Activated CD8-positive, alpha-beta memory T cell treated with anti-CD3 and anti-CD28 coated beads for 36 hours (primary cell): ENCODE results near the gene CARMIL1. TPM values are rescaled to one million over a fixed set of nuclear protein-coding genes. Genes with fewer than 3 reads are reported as not detected.

Experiments
- CTCF ChIA-PET: fragments of 350-600 bp; sonication (Branson Sonifier 250); formaldehyde crosslinking; loops from one replicate; lab custom pipeline; 2021; ENCODE audit warnings: antibody characterized with exemption; lab: Charles Lee
- POLR2A ChIA-PET: fragments of 350-600 bp; sonication (Branson Sonifier 250); formaldehyde crosslinking; loops from one replicate; lab custom pipeline; 2021; ENCODE audit warnings: antibody characterized with exemption; lab: Charles Lee
- total RNA-seq, 2 experiments: library from RNA; stranded (reverse); gene quantifications; one replicate each; pipeline ENCODE4 v1.2.3, GENCODE V29; 2021

CARMIL1 gene
- total RNA-seq, 2 experiments from 2014 or later = 2.0 TPM

DNA sequence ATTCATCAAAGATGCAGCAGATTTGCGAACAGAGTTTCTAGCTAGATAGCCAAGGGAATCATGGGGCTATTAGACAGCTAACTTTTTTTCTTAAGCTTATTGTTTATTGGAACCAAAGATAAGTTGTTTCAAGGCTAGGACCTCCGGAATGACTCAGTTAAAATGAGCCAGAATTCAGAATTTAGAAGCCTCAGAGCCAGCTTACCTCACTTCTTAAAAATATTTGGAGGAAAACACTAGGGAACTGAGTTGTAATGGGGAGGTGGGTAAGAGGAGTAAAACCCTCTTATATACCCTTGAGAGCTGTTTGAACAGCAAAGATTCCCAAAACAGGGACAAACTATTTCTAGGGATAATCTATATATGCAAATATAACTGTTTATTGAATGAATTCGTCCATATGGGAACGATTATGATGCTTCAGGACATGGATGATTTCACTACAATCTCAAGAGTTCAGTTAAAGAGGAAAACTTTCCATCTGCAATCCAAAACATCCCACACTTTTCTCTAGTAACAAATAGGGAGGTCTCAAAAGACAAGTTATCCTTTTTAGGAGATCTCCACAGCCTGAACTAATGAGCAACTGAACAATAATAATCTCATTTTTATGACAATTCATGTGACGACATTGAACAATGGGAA lies 12.6 kb upstream of the CARMIL1 start:
- ChIA-PET CTCF (interaction anchor here (0.9 to 1.9 kb wide), 7 partner anchors 10 to 290 kb away, joined by 3 to 17 read pairs (median 4); no protein-coding TSS in a partner anchor), POLR2A (interaction anchor here (1.0 kb wide), 1 partner anchor 12 kb away, joined by 3 read pairs; no protein-coding TSS in a partner anchor)

DNA sequence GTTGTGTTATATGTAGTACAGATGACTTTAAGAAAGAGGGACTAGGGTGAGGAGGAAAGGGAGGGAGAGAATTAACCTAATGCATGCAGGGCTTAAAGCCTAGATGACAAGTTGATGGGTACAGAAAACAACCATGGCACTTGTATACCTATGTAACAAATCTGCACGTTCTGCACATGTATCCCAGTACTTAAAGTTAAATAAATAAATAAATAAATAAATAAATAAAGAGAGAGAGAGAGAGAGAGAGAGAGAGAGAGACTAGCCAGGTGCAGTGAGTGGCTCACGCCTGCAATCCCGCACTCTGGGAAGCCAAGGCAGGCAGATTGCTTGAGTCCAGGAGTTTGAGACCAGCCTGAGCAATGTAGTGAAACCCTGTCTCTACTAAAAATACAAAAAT lies 11.5 kb upstream of the CARMIL1 start:
- ChIA-PET CTCF (no interaction called here), POLR2A (no interaction called here)

DNA sequence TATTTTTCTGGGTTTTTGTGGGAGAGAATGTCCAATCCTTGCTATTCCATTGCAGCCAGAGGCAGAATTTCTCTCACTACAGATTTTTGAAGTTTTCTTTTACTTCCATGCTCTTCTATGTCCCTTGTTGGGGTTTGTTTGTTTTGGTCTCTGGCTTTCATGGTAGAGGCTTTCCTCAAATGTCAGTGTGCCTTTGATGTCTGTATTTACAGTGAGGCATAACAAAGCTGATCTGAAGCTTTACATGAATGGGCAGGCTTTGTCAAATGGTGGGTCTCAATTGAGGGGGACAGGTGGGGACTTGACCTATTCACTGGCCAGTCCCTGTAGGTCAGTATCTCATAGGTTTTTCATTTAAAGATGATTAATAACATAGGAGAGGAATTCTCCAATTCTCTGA lies 8.6 kb upstream of the CARMIL1 start:
- ChIA-PET POLR2A (no interaction called here), CTCF (interaction anchor here (1.2 kb wide), 2 partner anchors 9 to 205 kb away, joined by 3 to 4 read pairs; partner anchors contain the start of gene CARMIL1)

DNA sequence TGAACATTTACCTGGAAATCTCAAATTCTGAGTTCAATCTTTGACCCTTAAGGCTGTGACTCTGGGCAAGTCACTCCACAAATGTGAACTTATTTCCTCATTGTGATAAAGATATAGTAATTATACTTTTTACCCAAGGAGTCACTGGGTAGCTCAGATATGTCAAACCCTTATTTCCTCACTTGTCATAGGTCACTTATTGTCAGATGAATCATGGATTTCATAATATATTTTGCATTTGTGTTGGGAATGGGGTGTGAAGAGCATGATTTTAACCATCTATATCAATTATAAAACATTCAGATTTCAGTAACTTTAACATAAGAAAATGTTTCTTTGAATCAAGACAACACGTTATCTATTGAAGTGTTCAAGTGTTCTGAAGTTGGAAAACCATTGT lies 3.7 kb upstream of the CARMIL1 start:
- ChIA-PET POLR2A (no interaction called here), CTCF (interaction anchor here (1.6 kb wide), 1 partner anchor 216 kb away, joined by 3 read pairs; no protein-coding TSS in a partner anchor)

DNA sequence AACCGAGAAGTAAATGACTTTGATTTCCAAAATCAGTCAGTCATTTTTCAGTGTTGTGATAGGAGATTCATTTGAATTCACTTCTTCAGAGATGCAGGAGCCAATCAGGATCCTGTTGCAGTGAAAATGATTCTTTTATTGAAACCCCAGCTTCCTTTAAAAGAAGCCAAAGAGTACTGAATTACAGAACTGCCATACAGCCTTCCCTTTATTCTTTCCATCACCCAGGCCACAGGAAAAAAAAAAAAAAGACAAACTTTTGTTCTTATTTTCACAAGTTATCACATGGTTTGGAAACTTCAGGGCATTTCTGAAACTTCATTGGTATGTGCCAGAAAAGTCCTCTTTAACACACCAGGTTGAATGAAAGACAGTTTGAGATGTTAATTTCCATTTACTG lies 1.8 kb upstream of the CARMIL1 start:
- POLR2A ChIA-PET = no interaction called here

DNA sequence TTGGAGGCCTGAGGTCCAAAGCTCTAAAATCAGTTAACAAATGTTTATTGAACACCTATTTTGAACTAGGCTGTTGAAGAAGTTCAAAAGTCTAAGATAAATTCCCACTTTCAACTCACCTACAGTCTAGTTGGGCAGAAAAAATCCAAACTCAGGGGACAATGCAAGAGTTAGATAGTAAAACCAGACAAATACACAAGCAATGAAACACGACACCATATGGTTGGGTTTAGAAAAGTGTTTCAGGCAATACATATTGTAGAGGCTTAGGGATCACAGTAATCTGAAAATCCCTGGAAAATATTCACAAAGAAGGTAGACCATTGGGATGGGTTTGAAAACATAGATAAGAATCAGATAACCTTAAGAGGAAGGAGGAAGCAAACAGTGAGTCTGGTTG lies 1.3 kb upstream of the CARMIL1 start:
- ChIA-PET POLR2A (interaction anchor here (0.9 kb wide), 1 partner anchor 12 kb away, joined by 3 read pairs; no protein-coding TSS in a partner anchor), CTCF (interaction anchor here (0.9 to 2.4 kb wide), 2 partner anchors 128 to 218 kb away, joined by 3 to 6 read pairs; no protein-coding TSS in a partner anchor)

More for the DNA sequence above, 1.8 kb upstream of the CARMIL1 start:
- CTCF ChIA-PET = interaction anchor here (0.7 to 2.4 kb wide), 2 partner anchors 128 to 140 kb away, joined by 4 to 6 read pairs; no protein-coding TSS in a partner anchor

DNA sequence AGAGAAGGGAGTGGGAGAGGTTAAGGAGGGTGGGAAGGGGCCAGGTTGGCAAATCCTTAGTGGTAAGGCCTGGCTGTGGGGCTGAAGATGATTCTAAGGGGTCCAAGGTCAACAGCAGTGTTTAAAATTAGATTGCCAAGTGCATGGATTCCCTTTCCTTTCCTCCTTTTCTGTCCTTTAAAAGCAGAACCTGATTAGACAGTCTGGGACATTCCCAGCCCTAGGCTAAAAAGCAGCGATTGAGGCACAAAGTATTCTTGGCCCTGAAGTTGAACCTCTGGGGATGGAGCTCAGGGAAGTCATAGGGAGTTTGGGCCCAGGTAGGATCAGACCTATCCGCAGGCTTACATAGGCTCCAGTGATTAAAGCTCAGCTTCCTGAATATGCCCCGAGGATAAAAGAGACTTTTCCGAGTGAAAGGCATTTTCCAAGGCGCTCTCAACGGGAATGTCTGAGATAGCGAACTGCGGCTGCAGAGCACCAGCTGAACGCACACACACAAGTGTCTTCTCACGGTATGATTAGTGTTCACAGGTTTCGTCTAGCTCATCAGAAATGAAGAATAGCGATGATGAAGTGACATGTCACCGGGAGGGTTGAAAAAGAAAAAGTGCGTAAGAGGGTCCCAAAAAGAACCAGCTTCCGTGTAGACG lies 787 bp upstream of the CARMIL1 start:
- ChIA-PET CTCF (interaction anchor here (0.9 to 2.4 kb wide), 7 partner anchors 55 to 327 kb away, joined by 3 to 12 read pairs (median 4); no protein-coding TSS in a partner anchor), POLR2A (interaction anchor here (0.8 to 0.9 kb wide), 2 partner anchors 13 to 91 kb away, joined by 3 read pairs; no protein-coding TSS in a partner anchor)

DNA sequence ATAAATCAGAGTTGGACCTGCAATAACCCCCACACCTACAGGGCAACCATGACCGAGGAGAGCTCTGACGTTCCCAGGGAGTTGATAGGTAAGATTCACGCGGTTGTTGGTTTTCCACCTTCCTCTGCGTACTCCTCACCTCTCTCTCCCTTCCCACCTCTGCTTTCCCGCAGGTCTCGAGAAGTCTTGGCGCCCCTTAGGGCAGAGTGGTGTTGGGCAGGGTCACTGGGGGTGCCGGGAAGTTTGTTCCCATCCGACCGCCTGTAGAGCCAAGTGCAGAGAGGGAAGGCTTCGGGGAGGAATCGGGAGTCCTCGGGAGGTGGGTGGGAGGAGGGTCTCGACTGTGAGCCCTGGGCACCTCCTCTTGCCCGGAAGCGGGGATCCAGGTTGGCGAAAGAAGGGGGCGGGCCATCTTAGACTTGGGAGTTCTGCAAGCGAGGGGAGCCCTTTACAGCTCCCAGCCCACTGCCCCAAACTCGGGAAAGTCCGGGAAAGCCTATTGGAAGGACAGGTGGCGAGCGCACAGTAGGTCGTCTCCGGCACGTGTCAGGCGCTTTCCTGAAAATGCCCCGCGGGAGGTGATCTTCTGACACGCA lies 672 bp downstream of the CARMIL1 start:
- ChIA-PET POLR2A (interaction anchor here (0.6 kb wide), 1 partner anchor 566 kb away, joined by 3 read pairs; no protein-coding TSS in a partner anchor), CTCF (interaction anchor here (0.6 to 1.5 kb wide), 11 partner anchors 8 to 321 kb away, joined by 3 to 4 read pairs (median 3); no protein-coding TSS in a partner anchor)

DNA sequence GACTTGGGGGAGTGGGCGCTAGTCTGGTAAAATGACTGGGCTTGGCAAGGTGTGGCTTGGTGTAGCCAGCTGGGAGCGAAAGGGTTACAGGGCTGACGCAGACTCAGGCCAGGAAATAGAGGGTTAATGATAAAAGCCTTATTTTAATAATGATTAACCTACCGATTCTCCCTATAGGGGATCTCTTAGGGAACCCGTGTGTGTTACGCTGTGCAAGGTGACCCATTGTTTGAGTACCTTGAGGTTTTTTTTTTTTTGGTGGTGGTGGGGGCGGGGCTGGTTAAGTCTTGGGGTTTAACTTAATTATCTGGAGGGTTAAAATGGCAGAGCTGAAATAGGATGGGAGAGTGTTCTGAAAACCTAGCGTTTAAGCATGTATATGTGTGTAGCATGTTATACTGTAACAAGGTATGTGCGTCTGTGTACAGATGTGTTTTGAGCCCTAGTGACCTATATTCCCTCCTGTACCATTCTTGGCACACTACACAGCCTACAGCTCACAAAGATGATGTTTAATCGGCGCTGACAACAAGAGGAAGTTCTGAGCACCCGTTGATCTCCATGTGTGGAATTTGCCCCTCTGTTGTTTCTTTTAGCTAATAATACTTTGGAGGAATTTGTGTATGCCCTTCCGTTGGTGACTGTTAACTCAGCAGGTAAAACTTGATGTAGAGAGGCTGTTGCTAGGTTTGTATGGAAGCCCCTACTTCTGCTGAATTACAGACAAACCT lies 1.3 kb downstream of the CARMIL1 start:
- ChIA-PET CTCF (interaction anchor here (1.2 to 1.5 kb wide), 2 partner anchors 10 to 210 kb away, joined by 4 read pairs; no protein-coding TSS in a partner anchor), POLR2A (no interaction called here)

DNA sequence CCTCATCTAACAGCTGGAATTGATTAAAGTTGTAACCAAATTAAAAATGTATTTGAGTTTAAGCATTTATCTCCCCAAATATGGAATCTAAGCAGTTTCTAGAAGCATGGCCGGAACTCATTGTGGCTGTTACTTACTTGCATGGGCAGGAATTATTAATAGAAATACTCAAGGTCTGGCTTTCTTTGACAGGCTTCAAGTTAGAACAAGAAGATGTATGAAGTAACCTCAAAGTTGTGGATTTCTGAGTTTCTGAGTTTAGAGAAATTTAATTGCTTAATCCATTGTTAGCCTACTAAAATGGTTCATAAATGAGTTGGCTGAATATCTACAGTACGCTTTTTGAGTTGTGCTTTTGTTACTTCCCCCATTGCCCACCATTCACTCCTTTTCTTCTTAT lies 7.7 kb downstream of the CARMIL1 start:
- POLR2A ChIA-PET = no interaction called here
- CTCF ChIA-PET = interaction anchor here (1.4 kb wide), 1 partner anchor 7 kb away, joined by 3 read pairs; the partner anchor contains the start of gene CARMIL1

DNA sequence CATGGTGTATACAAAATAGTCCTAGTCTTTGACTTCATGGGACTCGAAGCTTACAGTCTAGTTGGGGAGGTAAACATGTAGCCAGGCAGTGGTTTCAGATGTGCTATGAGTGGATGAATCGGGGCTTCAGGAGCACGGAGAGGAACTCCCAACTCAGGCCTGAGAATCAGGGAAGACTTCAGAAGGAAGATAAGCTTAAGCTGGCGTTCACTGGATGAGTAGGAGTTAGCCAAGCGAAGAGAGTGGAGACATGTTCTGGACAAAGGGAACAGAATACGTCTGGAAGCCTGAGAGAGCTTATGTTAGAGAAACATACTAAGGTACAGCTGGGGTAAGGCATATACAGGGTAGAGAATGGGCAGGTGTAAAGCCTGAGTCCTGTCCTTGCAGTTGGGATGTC lies 8.8 kb downstream of the CARMIL1 start:
- CTCF ChIA-PET = interaction anchor here (0.7 to 1.4 kb wide), 2 partner anchors 8 to 288 kb away, joined by 3 to 4 read pairs; partner anchors contain the start of gene CARMIL1
- POLR2A ChIA-PET = no interaction called here

DNA sequence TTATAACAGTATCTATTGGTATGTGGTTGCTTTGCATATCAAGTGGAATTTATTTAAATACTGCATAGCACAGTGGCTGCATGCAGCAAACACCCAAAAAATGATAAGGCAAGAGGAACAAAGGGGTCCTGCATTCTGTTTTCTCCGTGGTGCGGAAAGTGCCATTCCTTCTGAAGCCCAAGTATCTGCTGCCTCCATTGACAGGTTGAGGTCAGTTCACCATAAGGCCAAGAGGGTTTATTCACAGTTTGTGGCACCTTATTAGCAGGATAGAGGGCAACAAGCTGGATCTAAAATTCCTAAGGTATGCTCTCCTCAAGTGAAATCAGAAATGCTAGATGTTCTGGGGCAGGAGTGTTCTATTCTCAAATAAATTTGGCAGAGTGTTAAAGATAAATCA lies 9.3 kb downstream of the CARMIL1 start:
- POLR2A ChIA-PET = no interaction called here
- CTCF ChIA-PET = interaction anchor here (0.7 kb wide), 1 partner anchor 287 kb away, joined by 4 read pairs; no protein-coding TSS in a partner anchor

DNA sequence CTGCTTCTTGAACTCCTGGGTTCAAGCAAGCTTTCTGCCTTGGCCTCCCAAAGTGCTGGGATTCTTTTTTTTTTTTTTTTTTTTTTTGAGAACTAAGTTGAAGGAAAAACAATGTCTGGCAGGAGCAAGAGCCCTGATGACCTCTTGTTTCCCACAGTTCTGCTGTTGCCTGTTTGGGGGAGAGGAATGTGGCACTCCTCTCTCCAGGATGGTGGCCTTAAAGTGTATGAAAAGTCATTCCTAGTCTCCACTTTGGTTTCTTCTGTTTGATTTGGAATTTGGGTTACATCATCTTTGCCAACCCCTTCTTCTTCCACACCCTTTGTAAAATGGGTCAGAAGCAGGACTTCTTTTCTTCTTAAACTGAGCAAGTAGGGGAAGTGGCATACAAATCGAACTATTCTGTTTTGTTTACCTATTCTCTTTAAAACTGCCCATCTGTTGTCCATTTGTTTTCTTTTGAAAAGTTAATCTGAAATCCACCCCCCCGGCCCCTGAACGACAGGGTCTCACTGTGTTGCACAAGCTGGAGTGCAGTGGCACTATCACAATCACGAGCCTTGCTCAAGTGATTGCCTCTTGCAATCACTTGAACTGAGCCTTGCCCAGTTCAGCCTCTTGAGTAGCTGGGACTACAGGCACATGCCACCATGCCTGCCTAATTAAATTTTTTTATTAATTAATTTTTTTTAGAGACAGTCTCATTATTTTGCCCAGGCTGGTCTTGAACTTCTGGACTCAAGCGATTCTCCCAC lies 11.3 kb downstream of the CARMIL1 start:
- POLR2A ChIA-PET = no interaction called here
- CTCF ChIA-PET = no interaction called here

DNA sequence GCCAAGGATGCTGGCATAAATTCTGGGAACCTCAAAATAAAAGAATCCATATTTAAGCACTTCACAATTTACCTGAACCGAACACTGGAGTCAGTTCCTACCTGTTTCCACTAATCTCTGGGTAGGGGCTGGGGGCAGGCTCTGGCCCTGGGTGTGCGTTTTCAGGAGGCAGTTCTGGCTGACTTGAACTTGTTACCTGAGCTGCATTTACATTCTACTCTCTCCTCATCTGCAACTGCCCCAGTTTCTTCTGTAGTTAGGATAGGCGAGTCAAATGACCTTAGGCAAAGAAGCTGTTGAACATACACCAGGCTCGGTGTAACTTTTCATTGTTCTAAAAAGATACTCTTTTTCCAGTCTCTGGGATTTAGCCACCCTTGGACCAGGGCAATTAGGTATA lies 13.2 kb downstream of the CARMIL1 start:
- POLR2A ChIA-PET = no interaction called here
- CTCF ChIA-PET = no interaction called here

DNA sequence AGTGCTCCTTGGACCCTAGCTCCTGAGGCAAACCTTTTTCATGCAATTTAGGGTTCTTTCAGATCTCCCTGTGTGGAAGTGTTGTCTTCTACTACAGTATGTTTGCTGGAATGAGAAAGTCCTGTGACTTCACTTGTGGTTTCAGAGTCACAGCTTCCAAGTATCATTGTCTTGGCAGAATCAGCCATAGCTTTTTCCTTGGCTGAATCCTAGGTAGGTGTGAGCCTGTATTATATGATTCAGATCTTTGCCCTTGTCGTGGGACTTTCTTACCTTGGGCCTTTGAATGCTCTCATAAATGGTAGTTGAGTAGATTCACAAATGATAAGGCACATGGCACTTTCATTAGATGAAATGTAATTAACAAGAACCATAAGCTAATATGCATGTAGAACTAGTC lies 16.5 kb downstream of the CARMIL1 start:
- CTCF ChIA-PET = no interaction called here
- POLR2A ChIA-PET = no interaction called here

DNA sequence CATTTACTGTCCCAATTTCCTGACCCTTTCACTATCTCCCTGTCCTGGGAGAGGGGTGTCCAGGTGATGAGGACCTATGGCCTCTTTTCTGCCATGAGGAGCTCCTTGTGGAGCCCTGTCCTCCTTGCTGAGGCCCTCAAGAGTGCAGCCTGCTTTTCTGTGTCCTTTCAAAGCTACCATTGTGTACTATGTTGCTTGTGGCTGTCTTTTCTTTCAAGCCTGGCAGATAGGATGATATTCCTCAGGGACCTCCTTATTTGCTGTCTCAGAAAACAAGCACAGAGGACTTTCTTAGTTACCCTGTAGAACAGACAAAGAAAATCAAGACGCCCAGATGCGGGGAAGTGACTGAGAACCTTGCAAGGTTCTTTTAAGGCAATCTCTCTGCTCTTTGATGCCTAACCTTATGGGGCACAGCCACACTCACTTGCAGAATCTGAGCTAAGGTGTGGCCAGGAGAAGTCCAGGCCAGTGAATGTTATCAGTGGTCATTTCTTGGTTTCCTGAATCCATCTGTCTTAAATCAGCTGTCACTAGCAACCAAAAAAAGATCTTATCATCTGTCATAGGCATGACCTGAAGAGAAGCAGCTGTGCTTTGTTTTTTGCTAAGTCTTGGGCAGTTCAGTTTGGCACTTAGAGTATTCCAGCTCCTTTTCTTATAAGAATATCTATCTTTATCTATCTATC lies 17.2 kb downstream of the CARMIL1 start:
- ChIA-PET POLR2A (no interaction called here), CTCF (no interaction called here)

DNA sequence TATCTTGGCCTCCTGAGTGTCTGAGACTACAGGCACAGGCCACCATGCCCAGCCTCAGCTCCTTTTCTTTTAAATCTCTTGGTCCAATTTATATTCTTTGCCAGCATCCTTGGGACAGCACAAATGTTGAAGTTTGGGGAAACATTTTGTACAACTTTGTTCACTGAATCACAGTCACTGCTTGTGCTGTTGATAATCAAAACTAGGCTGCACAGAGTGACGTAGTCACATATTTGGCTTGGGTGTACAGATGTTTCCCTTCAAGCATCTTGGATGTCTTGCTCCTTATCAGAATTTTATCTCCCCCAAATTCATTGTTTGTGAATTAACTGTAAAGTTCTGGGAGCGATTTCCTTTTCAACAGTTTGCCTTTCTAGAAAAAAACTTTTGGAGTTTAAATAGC lies 17.9 kb downstream of the CARMIL1 start:
- CTCF ChIA-PET = no interaction called here
- POLR2A ChIA-PET = no interaction called here
